ENCODE results near the gene LTF. TPM values are rescaled to one million over a fixed set of nuclear protein-coding genes. Genes with fewer than 3 reads are reported as not detected.

LTF gene
- not detected in 2 replicates for total RNA-seq

DNA sequence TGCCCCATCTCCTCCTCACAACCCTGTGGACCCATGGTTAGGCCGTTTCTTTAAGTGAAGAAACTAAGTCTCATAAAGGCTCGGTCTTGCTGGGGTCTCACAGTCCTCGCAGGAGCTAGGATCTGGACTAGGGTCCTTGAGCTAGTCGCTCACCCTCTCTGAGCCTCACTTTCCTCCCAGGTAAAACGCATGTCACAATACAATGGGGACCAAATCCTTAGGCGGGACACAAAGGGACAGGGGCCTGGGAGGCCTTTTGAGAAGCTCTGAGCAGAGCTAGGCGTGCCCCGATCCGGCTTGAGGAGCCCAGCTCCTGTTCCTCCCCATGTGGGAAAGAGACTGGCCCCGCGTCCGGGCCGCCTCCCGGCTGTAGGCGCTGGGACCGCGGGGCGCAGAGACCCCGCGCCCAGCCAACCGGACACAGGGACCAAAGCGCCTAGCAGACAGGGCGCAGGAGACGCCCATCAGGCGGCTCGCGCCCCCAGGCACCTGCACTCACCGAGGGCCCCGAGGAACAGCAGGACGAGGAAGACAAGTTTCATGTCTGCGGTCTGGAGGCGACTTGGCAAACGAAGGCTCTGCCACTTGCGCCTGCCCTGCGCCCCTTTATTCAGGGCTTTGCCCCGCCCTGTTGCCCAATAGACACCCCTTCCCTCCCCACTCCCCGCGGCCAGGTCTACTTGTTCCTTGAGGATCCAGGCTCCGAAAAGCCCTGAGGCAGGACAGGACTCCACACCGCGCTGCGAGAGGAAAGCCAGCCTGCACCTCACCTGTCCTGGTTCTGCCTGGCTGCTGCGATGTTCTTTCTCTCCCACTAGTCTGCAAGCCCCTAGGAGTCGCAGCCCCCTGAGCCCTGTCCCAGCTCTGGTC, at the start of gene LTF:
TSS of gene LTF (minus strand) at position 580 of the 870 bp plus-strand sequence. CDS start at position 542, 38 bp downstream.

DNA sequence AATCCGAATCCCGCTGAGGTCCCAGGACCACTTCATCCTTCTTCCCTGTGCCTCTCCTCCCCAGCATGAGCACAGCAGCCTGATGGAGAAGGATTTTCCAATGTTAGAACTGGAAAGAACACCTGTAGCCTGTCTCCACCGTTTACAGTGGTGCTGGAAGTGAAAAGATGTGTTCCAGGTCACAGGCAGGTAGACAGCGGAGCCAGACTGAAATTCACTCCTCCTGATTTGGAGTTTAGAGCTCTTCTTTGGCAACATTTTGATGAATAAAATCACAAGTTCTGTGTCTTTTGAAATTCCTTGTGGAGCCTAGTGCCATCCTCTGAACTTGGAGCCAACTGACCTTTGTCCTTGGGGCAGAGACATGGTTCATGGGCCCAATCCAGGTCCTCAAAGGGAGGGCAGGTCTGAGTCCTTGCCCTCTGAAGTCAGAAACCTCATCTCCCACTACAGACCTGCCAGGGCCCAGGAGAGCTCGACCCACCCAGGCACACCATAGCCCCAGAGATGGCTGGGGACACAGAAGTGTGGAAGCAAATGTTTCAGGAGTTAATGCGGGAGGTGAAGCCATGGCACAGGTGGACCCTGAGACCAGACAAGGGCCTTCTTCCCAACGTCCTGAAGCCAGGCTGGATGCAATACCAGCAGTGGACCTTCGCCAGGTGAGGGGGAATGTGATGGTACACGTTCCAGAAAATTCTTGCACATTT, 33.0 kb upstream of the LTF start, which contains the start of gene RTP3:
TSS of gene RTP3 (plus strand) at position 421 of the 710 bp plus-strand sequence. CDS start at position 508, 87 bp downstream.

DNA sequence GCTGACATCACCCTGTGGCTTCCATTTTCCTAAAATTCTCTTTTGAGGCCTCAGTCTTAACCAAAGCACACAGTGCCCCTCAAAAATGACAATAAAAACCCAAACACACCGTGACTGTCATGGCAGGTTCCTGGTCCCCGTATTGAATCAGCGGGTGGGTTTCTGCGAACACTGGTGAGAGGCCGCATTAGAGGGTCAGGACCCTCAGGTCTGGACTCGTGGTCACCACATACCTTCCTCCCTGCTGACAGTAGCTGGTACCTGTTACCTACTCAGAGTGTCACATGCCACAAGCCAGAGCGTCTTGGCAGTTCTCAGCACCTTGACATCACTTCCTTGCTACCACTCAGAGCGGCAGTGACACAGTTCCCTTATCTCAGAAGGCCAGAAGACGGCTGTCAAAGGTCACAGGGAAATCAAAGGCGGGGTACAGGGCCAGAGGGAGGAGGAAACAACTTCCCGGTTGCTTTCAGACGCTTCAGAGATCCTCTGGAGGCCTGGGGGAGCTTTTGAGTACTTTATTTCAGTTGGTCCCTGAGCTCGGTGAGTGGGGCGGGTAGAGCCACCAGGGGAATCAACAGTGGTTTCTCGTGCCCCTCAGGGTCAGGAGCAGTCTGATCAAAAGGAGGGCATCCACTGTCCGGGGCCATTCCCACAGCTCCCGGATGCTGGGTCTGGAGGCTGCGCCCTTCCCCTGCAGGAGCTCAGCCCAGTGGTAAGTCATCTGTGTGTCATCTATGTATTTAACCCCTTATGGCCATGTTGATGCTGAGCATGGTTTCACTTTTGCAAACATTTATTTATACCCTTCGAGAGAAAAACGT, 57.7 kb downstream of the LTF start, which contains the start of the genes CCR5AS and CCRL2:
TSS of gene CCR5AS (minus strand) at position 279 of the 824 bp plus-strand sequence.
TSS of gene CCRL2 (plus strand) at position 472 of the 824 bp plus-strand sequence. CDS start 821 bp downstream, outside the sequence.

Other genes starting within 250 kb of the LTF start
- not detected in 2 replicates for gene CCR3, start 222.4 kb downstream of the LTF start, total RNA-seq
- not detected in 2 replicates for gene CCR2, start 110.8 kb downstream of the LTF start, total RNA-seq
- not detected in 2 replicates for gene CCR5, start 94.0 kb downstream of the LTF start, total RNA-seq
- gene CCRL2, start 57.6 kb downstream of the LTF start, total RNA-seq = 0.62 and 0.83 TPM in 2 replicates
- gene RTP3, start 33.1 kb upstream of the LTF start, total RNA-seq = not detected in 2 replicates
- 0.10 and 0.37 TPM in 2 replicates for gene LRRC2, start 101.4 kb upstream of the LTF start, total RNA-seq
- not detected in 2 replicates for gene FAM240A, start 147.6 kb upstream of the LTF start, total RNA-seq
- 0.19 and 0.29 TPM in 2 replicates for gene ALS2CL, start 228.8 kb upstream of the LTF start, total RNA-seq
- gene TMIE, start 236.5 kb upstream of the LTF start, total RNA-seq = not detected in 2 replicates

All from cardiac ventricle fibroblast (primary cell).